ENCODE results near the gene SLC6A17.

SLC6A17 gene

GRCh38 chr1:110197905-110198629, 47.8 kb downstream of the SLC6A17 start:
- DNase-seq (ENCODE audit: low read depth): no peak
- no peak overlapping the region for H3K4me3 ChIP-seq (ENCODE audit: low read depth, low read length)
- TF ChIP-seq CTCF (IDR thresholded peaks at IDR 0.05; ENCODE audit: control insufficient read depth, extremely low read depth, insufficient read depth): no peak

- TF ChIP-seq CTCF (IDR thresholded peaks at IDR 0.05; ENCODE audit: control insufficient read depth, extremely low read depth, insufficient read depth): no peak
Measured at GRCh38 chr1:110198746-110199145, 48.5 kb downstream of the SLC6A17 start.

GRCh38 chr1:110200190-110200589, 49.9 kb downstream of the SLC6A17 start:
- DNase-seq (ENCODE audit: low read depth): no peak
- H3K4me3 ChIP-seq (ENCODE audit: low read depth, low read length): no peak overlapping the region
- TF ChIP-seq CTCF (IDR thresholded peaks at IDR 0.05; ENCODE audit: control insufficient read depth, extremely low read depth, insufficient read depth): no peak

More at GRCh38 chr1:110198746-110199145, 48.5 kb downstream of the SLC6A17 start:
- no peak for DNase-seq (ENCODE audit: low read depth)
- no peak overlapping the region for H3K4me3 ChIP-seq (ENCODE audit: low read depth, low read length)

- no peak overlapping the region for H3K4me3 ChIP-seq (ENCODE audit: low read depth, low read length)
- no peak for DNase-seq (ENCODE audit: low read depth)
- TF ChIP-seq CTCF (IDR thresholded peaks at IDR 0.05; ENCODE audit: control insufficient read depth, extremely low read depth, insufficient read depth): no peak
Measured at GRCh38 chr1:110200666-110201065, 50.4 kb downstream of the SLC6A17 start.

- no peak overlapping the region for H3K4me3 ChIP-seq (ENCODE audit: low read depth, low read length)
- no peak for TF ChIP-seq CTCF (IDR thresholded peaks at IDR 0.05; ENCODE audit: control insufficient read depth, extremely low read depth, insufficient read depth)
- no peak for DNase-seq (ENCODE audit: low read depth)
Measured at GRCh38 chr1:110201157-110201825, 51.0 kb downstream of the SLC6A17 start.

- peak; percentile 85 for DNase-seq (ENCODE audit: low read depth)
- peak; percentile 77 for TF ChIP-seq CTCF (IDR thresholded peaks at IDR 0.05; ENCODE audit: control insufficient read depth, extremely low read depth, insufficient read depth)
- H3K4me3 ChIP-seq (ENCODE audit: low read depth, low read length): no peak overlapping the region
Measured at GRCh38 chr1:110203021-110203661, 52.8 kb downstream of the SLC6A17 start.
